Endometrial microvascular endothelial cells (primary cell): ENCODE measurements around the gene ATE1. TPM values are rescaled to one million over a fixed set of nuclear protein-coding genes. Genes with fewer than 3 reads are reported as not detected.
"Not testable (repeated sequence)": the region's sequence is repeated elsewhere in the genome, so short reads cannot be mapped to it uniquely, and the experiment has no call there.

Experiments used
- in situ Hi-C: cut with HindIII; loops from 2 replicates; pipeline ENCODE4 v1.10.0; 2017; ENCODE audit warnings: low sequenced_read_pairs, low pct_unique_long_range_greater_than_20kb; ENCODE audit errors: inconsistent ontology term
- total RNA-seq: library from RNA; depleted of rRNA; stranded (reverse); fragments of >200 nt; gene quantifications from one replicate; pipeline ENCODE4 v1.2.3, GENCODE V29; 2015; ENCODE audit errors: inconsistent ontology term

ATE1 gene
- total RNA-seq, 1 donor from 2014 or later: 27.0 TPM

DNA sequence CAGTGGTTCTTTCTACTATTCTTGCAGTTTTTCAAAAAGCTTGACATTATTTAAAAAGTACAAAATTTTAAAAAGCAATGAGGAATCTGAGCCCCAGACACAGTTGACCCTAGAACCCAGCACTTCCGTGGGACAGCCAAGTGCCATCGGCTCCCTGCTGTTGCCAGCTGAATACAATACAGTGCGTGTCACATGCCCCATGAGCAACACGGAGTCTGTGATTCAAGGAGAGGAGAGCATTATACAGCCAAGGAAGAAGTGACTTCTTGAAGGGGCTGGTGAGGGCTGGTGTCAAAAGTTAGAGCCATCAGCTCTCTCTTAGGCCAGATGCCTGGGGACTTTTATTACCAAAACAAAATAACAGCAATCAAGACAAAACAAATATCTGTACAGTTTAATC is 206.6 kb downstream of the ATE1 start:
- in situ Hi-C loops: no loop called here

DNA sequence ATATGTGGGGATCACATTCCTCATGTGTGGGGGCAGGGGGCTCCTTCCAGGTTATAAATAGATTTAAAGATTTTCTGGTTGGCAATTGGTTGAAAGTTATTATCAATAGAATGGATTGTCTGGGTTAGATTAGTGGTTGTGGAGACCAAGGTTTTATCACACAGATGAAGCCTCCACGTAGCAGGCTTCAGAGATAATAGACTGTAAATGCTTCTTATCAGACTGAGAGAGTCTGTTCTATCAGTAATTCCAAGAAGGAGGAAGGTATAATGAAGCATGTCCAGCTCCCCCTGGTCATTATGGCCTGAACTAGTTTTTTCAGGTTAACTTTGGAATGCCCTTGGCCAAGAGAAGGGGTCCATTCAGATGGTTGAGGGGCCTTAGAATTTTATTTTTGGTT is 211.9 kb downstream of the ATE1 start:
- in situ Hi-C loops: no loop called here

GRCh38 chr10:121715076-121715475 is 212.8 kb downstream of the ATE1 start:
- in situ Hi-C loops: no loop called here

DNA sequence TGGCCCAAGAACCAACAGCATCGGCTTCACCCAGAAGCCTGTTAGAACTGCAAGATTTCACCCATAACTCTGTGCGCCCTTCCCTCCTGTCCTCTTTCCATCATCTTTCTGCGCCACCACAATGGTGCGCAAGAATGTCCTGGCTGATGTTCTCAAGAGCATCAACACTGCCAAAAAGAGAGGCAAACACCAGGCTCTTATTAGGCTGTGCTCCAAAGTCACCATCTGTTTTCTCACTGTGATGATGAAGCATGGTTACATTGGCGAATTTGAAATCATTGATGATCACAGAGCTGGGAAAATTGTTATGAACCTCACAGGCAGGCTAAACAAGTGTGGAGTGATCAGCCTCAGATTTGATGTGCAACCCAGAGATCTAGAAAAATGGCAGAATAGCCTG is 214.3 kb downstream of the ATE1 start:
- in situ Hi-C loops: no loop called here

GRCh38 chr10:121710971-121711370 is 216.9 kb downstream of the ATE1 start:
- in situ Hi-C loops: no loop called here

GRCh38 chr10:121710207-121710606 is 217.6 kb downstream of the ATE1 start:
- in situ Hi-C loops: no loop called here

DNA sequence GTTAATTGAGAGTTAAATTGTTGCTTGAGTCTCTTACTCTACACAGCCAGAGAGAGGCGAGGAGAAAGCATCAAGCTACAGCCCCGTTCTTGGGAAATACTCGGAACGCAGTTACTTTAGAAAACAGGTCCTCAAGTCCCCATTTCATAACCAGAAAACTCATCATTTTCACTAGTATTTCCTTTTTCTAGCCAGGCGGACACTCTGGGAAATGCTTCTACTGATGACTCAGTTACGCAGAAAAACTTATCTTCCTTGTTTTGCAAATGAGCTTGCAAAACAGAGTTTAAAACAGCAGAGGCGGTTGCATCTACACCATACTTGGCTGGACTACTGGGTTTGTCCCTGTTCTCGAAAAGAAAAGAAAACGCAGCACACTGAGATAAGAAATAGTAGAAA is 218.2 kb downstream of the ATE1 start:
- in situ Hi-C loops: no loop called here

GRCh38 chr10:121708728-121709674 is 218.8 kb downstream of the ATE1 start:
- in situ Hi-C loops: no loop called here

- in situ Hi-C loops: no loop called here
These were observed 225.2 kb downstream of the ATE1 start for GRCh38 chr10:121702351-121703320.

DNA sequence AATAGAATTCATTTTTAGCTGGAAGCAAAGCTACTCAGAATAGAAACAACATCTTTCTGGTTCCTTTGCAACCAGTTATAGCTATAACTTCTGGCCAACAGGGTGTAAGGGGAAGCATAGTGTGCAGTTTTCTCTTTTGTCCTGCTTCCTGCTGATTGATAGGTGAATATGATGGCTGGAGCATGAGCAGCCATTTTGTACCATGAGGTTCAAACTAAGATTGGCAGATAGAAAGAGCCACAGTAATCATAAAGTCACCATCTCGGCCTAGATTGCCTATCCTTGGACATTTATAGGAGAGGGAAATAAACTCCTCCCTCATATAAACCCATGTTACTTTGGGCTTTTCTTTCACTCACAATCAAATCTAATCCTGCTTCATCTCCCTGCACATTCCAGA is 227.4 kb downstream of the ATE1 start:
- in situ Hi-C loops: no loop called here

DNA sequence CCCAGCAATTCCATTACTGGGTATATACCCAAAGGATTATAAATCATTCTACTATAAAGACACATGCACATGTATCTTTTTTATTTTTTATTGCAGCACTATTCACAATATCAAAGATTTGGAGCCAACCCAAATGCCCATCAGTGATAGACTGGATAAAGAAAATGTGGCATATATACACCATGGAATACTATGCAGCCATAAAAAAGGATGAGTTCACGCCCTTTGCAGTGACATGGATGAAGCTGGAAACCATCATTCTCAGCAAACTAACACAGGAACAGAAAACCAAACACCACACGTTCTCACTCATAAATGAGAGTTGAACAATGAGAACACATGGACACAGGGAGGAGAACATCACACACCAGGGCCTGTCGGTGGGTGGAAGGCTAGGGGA is 228.1 kb downstream of the ATE1 start:
- in situ Hi-C loops: not testable (repeated sequence)

DNA sequence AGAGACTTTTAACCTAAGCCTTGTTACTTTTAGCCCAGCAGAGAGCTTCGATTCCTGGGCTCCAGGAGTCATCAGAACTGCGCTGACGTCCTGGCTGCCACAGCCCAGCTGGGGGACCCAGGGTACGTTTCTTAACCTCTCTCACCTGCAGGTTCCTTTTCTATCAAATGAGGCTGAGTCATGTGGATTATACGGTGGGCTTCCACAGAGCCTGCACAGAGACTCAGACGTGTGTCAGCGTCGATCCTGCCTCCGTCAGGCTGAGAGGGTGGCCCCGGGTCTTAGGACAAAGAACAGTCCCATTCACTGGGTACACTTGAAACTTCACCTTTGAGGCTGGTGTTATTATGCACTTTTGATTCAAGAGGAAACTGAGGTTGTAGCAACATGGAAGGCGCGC is 228.9 kb downstream of the ATE1 start:
- in situ Hi-C loops: no loop called here

DNA sequence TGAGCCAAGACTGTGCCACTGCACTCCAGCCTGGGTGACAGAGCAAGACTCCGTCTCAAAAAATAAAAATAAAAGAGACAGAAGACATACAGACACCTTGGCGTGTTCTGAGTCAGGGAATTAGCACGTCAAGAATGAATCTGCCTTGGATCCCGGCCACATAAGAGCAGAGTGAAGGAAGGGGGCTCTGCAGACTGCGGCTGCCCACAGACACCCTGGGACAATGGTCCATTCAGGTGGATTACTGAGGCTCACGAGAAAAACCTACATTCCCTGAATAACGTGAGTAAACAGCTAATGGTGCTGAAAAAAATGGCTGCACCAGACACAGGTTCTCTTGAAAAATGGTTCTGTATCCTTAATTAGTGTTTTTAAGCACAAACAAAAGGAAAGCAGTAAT is 229.5 kb downstream of the ATE1 start:
- in situ Hi-C loops: no loop called here

GRCh38 chr10:121696854-121697253 is 231.0 kb downstream of the ATE1 start:
- in situ Hi-C loops: no loop called here

- in situ Hi-C loops: no loop called here
These were observed 231.9 kb downstream of the ATE1 start for GRCh38 chr10:121695731-121696464.

DNA sequence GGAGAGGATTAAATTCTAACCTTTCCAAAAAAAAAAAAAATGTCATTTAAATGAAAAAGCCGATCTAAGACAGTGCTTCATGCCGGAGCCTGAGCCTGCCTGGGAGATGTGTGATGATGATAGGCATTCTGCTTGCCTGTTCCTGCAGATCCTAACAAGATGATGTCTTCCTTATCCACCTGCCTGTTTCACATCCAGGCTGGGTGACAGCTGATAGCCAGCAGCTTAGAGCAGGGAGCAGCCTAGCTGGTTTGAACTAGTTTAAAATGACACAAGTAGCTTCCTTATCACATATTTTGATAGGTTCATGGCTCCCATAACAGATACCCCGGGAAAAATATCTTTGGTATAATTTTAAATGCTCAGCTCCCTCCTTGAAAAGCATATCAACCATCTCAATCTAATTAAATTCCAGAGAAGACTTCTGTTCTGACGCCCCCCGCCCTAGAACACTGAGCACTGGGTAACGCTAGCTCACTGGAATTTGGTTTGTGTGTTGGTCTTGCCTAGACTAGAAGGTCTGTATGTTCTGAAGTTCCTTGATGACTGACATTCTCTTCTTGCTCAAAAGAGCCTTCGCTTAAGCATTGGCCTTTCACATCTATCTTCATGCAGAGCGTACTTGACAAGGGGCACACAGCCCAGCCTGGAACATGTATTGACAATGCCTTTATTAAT is 232.7 kb downstream of the ATE1 start:
- in situ Hi-C loops: no loop called here

DNA sequence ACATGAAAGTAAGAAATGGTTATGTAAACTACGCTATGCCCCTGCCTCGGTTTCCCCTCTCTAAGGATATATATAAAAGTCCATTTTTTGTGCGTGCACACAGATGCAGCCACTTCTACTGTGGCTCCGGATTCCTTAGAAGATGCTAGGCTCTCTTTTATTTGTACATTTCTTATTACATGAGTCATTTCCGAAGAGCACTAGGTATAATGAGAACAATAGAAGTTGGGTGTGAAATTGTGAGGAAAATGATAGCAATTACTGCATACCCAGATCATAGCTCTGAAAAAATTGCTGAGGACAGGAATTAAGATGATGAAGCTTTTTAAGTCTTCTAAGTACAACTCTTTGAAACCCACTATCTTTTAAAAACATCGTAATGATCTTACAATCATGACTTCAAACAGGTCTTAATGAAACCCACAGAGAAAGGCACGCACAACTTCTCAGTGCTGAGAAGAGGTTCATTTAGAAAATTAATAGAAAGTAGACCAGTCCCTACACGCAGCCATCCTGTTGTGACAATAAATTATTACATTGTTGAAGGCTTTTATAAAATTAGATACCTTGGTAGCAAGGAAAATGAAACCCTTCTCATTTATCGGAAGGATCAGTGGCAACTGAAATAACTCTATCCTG is 233.4 kb downstream of the ATE1 start:
- in situ Hi-C loops: no loop called here

DNA sequence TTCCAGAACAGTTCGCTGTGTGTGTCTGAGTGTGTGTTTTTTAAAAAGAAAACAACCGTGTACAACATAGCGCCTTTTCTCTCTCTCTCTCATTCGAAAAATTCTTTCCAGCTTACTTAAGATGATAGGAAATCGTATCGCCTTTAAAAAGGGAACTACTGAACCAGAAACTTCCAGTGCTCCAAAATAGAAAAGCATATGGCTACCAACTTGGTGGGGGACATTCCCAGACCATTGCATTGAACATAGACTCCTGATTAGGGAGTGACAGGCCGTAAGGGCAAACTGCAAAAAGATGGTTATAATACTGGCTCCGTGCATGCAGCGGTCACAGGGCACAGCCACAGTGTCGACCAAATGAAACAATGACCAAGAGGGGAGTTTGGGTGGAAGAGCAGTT is 235.2 kb downstream of the ATE1 start:
- in situ Hi-C loops: no loop called here
